22Rv1 (cell line): ENCODE measurements around the gene NOD1.

ENCODE experiments used
- CTCF ChIP-seq: fragments of 450-650 bp; IDR thresholded peaks from 2 replicates; pipeline ENCODE4 v1.5.1; 2017; ENCODE audit warnings: mild to moderate bottlenecking
- ZFX ChIP-seq: fragments of 450-650 bp; IDR thresholded peaks from 2 replicates; pipeline ENCODE4 v1.6.1; 2017; ENCODE audit warnings: antibody characterized with exemption, borderline replicate concordance

DNA sequence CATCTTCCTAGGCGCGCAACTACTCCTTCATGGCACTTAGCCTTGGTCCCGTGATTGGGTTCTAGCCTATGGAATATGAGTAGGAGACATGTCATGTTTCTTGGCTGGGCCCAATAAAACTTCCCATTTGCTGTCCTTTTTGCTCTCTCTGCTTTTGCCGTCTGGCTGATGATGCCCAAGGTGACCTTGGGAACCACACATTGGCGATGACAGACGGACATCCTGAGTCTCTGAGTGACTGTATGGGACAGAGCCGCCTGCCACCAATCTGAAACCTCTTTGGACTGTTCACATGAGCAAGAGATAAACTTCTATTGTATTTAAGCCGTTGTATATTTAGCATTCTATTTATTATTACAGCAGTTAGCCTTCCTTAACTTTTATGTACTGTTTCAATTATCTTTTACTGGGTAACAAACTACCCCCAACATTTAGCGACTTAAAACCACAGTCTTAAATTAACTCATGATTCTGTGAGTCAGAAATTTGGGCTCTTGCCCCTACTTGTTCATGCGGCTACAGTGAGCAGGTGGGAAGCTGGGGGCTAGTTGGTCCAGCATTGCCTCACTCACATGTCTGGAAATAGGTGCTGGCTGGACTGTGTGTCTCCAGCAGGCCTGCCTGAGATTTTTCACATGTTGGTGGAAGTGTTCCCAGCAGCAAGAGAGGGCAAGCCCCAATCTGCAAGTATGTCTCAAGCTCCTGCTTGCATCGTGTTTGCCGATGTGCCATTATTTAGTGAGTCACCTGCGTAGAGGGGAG is 71.7 kb downstream of the NOD1 start:
- no peak for TF ChIP-seq CTCF
- TF ChIP-seq ZFX: no peak
